IPS-NIHi7 (cell line): Measurements from ENCODE around the gene DENND1A.

Experiments
- DNase-seq: peaks from one replicate; pipeline ENCODE4 v3.0.0; 2012; ENCODE audit warnings: mixed read lengths; ENCODE audit errors: extremely low spot score

DENND1A gene

GRCh38 chr9:123354806-123355508, 575.0 kb downstream of the DENND1A start:
- no peak for DNase-seq

GRCh38 chr9:123353984-123354591, 575.8 kb downstream of the DENND1A start:
- DNase-seq, result peak; percentile 90

- no peak for DNase-seq
These were observed 576.9 kb downstream of the DENND1A start for GRCh38 chr9:123353041-123353440.

GRCh38 chr9:123350590-123351310, 579.2 kb downstream of the DENND1A start:
- no peak for DNase-seq

- DNase-seq, result peak; percentile 86
These were observed 580.0 kb downstream of the DENND1A start for GRCh38 chr9:123349691-123350480.

- DNase-seq, result no peak
These were observed 580.9 kb downstream of the DENND1A start for GRCh38 chr9:123349033-123349432.

GRCh38 chr9:123348317-123348992, 581.5 kb downstream of the DENND1A start:
- DNase-seq, result no peak

GRCh38 chr9:123347289-123348060, 582.5 kb downstream of the DENND1A start:
- no peak for DNase-seq

GRCh38 chr9:123346826-123347225, 583.1 kb downstream of the DENND1A start:
- DNase-seq, result no peak

GRCh38 chr9:123346026-123346425, 583.9 kb downstream of the DENND1A start:
- no peak for DNase-seq

- no peak for DNase-seq
These were observed 584.4 kb downstream of the DENND1A start for GRCh38 chr9:123345567-123345955.

- no peak for DNase-seq
These were observed 585.6 kb downstream of the DENND1A start for GRCh38 chr9:123344192-123344949.

GRCh38 chr9:123343443-123344191, 586.3 kb downstream of the DENND1A start:
- no peak for DNase-seq

GRCh38 chr9:123342247-123342646, 587.7 kb downstream of the DENND1A start:
- DNase-seq, result no peak

GRCh38 chr9:123341816-123342215, 588.1 kb downstream of the DENND1A start:
- no peak for DNase-seq

GRCh38 chr9:123339666-123340510, 590.0 kb downstream of the DENND1A start:
- no peak for DNase-seq

GRCh38 chr9:123338710-123339665, 590.9 kb downstream of the DENND1A start:
- DNase-seq, result no peak
